Stimulated activated CD8-positive, alpha-beta memory T cell treated with anti-CD3 and anti-CD28 coated beads, Interleukin-12 subunit alpha, Interleukin-12 subunit beta, amount 100 ng/mL, for 24 hours (primary cell): ENCODE measurements around the gene DHRS7B.
"Not testable (repeated sequence)": the region's sequence is repeated elsewhere in the genome, so short reads cannot be mapped to it uniquely, and the experiment has no call there.

Experiments
- DNase-seq: peaks from one replicate; pipeline ENCODE4 v3.0.0-alpha.2; 2020; ENCODE audit errors: extremely low read depth

DHRS7B gene

DNA sequence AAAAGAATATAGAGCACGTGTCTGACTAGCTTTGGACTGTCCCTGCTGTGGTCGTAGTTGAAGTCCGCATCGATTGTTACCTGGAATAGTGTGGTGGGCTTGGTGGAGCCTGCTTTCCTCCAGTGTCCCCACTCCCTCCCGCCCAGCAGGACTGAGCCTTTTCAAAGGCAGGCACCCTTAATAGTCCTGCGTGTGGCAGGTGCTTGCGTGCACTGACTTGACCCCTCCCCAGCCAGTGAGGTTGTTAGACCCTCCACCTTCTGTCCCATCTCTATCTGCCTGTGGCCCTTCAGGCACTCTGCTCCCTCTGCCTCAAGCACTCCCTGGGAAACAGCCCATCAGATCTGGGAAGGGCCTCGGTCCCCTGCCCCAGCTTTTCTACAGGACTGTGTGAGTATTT, 50.6 kb downstream of the DHRS7B start:
- DNase-seq = no peak

DNA sequence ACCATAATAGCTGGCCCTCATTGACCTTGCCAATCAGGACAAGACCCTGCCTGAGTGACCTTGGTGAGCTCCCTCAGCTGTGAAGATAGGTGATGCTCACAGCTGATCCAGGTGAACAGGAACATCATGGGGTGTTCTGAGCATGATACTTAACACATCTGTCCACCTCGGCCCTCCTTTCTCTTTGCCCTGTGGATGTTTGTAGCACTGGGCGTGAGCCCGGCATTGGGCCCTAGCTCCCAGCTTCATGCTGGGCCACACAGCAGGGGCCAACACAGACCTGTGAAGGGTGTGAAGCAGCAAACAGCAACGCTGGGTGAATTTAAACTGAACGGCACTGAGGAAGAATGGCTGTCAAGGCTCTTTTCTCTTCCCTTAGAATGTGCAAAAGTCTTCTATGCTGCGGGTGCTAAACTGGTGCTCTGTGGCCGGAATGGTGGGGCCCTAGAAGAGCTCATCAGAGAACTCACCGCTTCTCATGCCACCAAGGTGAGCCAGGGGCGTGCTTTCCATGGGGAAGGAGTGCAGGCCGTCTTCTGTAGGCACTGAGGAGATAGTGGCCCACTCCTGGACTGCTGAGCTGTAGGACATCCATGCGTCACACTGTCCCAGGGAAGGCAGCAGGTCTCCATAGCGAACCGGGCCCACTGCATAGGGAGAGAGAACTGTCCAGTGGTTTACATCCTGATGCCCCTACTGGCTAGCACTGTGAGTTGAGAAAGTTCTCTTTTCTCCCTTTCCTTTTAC, 51.3 kb downstream of the DHRS7B start:
- no peak for DNase-seq

DNA sequence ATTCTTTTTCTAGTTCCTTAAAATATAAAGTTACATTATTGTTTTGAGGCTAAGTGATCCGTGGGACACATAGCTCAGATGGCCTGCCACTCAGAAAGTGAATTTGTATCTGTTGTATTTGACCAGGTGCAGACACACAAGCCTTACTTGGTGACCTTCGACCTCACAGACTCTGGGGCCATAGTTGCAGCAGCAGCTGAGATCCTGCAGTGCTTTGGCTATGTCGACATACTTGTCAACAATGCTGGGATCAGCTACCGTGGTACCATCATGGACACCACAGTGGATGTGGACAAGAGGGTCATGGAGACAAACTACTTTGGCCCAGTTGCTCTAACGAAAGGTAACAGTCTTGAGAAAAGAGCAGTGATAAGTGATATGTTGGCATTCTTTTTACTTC, 56.7 kb downstream of the DHRS7B start:
- no peak for DNase-seq

DNA sequence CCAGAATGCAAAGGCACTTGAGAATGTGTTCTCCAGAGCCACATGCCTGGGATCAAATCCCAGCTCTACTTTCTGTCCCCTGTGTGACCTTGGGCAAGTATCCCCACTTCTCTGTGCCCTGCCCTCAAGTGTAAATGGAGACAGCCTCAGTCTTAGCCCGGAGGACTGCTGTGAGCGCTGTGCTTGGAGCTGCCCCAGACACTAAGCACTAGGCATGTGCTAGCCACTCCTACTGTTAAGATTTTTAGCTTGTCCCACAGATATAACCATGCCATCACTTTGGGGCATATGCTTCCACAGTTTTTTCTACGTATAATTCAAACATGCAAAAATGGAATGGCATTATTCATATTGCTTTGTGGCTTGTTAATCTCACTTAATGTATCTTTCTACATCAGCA, 57.8 kb downstream of the DHRS7B start:
- DNase-seq = no peak

DNA sequence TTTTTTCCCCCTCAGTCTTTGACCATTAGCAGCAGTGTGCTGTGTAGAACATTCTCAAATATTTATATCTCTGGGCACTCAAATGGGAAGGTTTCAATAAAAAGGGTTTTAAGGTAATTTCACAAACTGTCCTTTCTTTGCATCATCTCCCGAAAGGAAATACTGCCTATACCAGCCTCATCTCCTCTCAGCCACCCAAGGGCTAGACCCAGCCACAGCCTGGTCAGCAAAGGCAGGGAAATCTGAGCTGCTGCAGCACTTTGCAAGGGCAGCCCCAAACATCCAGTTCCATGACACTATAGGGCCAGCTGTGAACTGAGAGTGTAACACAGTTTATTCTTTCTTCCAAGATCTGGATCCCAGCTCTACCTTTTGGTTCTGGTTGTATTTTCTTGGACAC, 58.3 kb downstream of the DHRS7B start:
- no peak for DNase-seq

DNA sequence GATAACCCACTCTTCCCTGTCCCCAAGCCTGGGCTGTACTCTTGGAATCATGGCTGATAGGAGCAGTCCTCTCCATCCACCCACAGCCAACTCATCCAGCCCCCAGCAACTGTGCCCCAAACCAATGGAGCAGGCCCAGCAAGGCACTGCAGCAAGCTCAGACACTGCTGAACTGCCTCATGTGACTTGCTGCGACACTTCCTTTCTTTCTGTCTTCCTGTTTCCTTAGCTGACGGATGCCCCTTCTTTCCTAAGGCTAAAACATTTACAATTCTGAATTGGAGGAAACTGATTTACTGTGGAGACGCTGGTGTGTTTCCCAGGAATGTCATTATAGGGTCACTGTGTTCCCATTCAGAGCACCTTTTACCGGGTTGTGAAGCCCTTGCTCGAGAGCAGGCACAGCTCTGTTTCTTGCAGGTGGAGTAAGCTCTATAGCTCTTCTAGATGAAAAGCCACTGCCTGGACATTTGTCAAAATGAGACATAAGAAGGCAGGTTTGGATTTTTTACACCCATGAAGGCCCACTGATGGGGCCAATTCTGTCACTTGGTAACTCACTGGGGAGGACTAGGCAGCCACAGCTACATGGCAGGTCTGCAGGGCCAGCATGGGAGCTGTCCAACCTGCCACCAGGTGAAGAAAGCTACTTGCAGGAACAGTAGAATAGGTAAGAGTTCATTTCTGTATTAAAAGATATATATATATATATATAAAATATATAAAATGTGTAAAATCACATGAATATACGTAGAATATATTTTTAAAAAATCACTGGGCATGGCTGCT, 59.8 kb downstream of the DHRS7B start:
- no peak for DNase-seq

DNA sequence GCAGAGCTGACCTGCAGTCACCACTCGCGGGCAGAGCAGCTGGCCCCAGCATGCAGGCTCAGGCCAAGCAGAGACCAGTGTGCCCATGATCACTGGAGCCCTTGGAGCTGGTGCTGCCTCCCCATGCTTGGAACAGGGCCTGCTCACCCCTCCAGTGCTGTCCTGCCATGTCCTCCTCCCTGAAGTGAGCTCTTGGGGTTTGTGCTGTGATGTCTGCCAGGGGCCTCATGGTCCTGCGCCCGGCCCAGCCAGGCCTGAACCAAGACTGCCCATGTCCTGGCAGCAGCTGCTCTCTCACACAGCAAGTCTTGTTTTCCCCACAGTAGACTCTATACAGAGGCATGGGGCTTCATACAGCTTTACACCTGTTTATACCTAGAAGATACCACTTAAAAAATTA, 62.6 kb downstream of the DHRS7B start:
- DNase-seq = no peak

DNA sequence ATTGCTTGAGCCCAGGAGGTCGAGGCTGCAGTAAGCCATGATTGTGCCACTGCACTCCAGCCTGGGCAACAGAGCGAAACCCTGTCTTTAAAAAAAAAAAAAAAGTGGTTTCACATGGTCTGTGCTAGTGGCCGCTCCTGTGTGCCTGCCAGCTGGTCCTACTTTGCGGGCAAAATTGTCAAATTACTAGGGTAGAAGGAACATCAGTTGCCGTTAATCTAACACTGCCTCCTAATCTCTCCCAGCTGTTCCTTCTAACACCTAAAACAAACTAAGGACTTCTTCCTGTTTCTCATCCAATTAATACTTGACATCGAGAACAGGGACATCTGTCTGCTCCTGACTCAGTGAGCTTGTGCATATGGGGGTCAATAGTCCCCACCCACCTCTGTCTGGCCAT, 63.3 kb downstream of the DHRS7B start:
- no peak for DNase-seq

DNA sequence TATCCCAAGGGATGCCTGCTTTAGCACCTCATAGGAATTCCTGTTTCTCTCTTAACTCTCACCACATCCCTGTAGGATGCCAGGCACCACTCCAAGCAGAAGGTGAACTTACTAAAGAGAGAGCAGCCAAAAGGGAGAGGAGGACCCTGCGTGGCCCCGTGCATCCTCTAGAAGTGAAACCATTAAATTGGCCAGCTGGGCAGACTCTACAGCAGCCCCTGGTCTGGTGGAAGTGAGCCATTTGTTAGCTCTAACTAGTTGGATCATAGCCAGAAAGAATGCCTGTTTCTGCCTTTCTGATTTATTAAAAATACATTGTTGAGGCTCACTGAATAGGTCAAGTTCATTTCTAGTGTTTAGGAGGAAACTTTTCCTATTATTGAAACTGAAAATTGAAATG, 64.9 kb downstream of the DHRS7B start:
- DNase-seq = no peak

DNA sequence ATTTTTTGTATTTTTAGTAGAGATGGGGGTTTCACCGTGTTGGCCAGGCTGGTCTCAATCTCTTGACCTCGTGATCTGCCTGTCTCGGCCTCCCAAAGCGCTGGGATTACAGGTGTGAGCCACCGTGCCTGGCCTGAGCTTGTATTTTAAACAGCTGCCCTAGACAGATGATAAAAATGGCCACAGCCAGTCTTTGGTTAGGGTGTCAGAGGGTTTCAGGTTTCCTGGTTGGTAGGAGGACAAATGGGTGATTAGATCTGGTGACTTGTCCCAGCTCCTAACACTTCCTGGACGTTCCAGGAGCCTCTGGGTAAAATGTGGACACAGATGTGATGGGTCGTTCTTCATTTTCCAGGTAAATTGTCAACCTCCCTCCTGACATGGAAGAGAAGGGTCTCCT, 65.7 kb downstream of the DHRS7B start:
- not testable (repeated sequence) for DNase-seq

DNA sequence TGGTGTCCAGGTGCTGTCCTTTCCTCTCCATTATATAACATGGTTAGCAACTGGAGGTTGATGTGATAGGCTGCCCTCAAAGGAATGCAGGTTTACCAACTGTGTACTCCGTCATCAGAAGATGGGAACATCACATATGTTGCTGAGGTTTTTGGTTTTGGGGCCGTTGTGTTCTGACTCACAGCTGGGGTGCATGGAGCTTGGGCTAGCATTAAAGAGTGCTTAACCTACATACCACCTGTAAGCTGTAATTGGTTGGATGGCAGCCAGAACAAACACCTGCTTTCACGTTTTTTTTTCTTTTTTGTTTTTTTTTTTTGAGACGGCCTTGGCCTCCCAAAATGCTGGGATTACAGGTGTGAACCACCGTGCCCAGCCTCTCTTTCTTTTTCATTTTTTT, 66.3 kb downstream of the DHRS7B start:
- DNase-seq = no peak

DNA sequence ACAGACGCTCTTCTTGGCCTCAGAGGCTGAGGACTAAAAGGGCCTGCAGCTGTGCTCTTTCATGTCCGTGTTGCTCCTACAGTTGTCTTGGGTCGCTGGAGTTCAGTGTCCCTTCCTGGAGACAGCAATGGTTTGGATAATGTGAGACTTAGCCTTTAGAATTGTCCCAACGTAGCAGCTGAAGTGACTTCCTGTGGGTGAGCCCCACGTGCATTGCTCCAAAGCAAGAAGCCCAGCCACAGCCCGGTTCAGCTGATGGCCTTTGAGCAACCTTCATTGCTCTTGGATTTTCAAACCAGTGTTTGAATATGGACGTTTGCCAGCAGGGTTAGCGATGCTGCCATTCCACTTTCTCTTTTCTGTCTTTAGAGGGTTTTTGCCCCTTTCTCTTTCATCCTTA, 67.5 kb downstream of the DHRS7B start:
- no peak for DNase-seq

DNA sequence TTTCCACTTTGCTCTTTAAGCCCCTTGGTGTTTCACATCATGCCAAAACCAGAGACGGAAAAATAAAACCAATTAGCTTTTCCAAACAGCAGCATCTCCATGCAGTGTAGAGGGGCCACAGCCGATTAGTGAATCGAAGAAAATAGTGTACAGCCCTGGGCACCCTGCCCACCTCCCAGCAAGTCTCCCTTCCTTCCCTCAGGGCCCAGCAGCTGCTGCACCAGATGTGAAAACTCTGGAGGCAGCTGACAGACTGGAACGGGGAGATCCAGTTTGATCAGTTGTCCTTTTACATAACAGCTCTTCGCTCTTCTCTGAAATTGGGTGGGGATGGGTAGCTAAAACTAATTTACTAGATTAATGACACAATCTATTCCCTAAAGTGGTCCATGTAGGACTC, 67.9 kb downstream of the DHRS7B start:
- DNase-seq = no peak

DNA sequence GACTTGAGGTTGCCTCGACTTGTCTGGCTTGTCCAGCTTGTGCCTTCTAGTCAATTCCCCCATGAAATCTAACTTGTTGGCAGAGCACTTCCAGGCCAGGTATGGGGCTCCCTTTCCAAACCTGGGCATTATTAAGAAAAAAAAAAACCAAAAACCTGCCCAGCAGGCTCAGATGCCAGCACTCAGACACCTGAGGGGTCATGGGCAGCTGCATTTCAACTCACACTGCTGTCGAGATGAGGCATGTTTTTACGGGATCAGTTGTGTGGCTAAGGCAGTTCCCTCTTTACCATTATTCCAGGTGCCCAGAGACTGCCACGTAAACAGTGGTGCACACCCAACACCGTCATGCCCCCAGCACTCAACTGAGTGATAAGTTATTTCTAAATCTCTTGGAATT, 69.4 kb downstream of the DHRS7B start:
- DNase-seq = no peak

DNA sequence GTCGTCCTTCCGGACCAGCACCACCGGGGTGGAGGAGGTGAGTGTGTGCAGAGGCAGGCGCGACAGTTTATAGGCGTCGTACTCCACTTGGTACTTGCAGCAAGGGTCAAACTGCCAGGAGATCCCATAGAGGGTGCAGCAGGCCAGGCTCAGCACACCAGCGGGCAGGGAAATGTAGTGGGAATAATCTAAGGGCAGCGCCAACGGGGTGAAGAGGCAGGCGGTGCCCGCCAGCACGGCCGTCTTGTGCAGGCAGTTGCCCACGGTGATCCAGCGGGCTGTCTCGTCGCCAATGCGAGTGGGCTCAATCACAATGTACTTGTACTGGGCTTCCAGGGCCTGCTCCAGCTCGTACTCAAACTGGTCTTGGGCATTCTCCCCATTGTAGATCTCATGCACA, 71.6 kb downstream of the DHRS7B start:
- DNase-seq = no peak

DNA sequence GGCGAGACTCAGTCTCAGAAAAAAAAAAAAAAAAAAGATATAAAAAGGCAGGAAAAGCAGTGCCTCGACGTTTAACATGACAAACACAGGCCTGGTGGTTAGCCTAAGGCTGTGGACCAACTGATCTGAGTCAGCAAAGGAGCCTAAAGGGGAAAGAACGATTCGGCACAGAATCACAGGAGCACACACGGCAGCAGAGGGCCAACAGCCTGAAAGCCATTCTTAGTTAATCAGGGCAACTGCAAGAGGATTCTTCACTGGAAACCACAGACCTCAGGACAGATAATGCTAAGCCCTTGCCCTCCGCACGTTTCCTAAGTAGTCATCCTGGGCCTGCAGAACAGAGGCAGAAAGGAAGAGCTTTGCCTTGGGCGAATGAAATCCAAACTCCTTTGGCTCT, 72.5 kb downstream of the DHRS7B start:
- no peak for DNase-seq

DNA sequence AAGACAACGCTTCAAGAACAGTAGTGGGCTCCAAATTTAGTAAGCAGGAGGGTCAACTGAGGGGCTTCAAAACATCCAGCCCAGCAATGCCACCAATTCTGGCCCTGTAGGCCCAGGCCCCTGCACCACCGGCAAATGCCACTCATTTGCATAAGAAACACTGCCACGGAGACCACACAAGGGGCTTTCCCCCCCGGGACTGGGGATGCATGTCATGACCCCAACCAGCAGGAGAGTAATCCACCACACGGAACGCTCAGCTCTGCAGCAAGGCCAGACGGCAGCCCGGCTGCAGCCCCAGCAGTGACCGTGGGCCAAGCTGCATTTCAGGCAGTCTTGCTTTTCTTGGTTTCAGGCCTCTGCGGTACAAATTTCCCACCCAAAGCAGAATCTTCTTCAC, 73.1 kb downstream of the DHRS7B start:
- no peak for DNase-seq

DNA sequence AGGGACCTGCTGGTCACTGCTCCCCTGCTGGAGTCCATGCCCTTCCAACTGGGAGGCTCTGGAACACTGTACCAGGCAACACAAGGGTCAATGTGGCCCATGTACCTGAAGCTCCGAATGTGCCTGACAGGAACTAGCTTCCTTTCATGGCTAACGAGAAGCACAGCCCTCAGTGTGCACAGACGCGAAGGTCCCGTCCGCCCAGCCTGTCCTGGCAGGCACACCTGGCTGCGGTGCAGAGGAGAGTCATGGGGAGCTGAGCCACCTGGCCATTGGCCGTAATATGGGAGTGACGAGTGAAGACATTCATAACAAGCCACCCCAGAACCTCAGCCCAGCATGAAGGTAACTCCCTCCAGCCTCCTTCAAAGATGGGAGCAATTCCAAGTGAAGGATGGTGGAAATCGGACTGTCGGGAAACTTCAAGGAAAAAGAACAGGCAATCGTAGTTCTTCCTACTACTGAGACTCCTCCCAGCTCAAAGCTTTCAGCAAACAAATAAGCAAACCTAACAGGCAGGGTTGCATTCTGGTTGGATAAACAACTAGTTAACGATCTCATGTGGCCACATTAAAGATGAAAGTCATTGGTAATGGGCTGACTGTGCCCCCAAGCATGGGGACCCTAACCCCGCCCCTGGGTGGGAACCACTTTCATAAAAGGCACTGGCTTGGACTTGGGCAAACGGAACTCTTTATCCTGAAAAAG, 74.0 kb downstream of the DHRS7B start:
- no peak for DNase-seq

DNA sequence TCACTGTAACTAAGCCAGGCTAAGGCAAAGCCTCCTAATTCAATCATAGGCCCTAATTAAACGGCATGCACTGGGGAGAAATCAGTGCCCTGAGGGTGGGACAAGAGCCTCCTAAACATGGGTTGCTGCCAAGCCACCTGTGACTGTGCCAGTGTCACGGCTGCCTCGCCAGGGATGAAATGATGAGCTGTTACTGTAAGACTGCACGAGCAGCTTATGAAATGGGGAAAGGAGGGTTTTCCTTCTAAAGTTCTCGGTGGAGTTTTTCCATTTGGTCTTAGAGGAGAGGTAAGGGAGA, 74.5 kb downstream of the DHRS7B start:
- no peak for DNase-seq

DNA sequence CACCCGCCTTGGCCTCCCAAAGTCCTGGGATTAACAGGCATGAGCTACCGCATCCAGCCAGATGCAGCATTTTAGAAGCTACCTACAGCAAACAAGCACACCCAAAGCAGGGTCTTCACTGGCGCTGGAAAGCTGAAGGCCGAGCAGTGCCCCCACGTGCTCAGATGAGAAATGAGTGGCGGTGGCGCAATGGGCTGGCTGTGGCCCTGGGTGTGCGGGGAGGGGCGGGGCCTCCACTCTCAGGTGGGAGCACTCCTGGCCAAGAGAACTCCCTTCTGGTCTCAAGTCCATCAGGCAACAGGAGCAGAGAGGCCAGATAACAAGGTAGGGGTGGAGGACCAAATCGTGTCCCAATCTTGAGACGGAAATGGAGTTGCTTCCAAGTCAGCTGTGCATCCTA, 75.1 kb downstream of the DHRS7B start:
- DNase-seq = no peak

DNA sequence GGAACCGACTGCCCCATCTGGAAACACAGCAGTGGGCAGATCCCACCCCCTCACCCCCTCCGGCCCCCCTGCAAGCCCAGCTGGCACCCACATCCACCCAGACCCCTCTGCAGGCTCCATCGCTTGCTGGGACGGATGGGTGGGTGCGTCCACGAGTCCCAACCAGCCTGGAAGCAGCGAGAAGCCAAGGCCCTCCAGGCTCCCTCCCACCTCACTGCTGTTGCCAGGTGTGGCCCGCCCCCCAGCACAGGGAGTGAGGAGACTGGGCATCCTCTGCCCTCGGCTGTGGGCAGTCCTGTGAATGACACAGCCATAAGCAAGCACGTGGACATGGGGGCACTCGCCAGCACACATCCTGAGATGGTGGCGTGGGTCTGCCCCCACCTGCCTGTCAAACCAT, 75.7 kb downstream of the DHRS7B start:
- DNase-seq = no peak

DNA sequence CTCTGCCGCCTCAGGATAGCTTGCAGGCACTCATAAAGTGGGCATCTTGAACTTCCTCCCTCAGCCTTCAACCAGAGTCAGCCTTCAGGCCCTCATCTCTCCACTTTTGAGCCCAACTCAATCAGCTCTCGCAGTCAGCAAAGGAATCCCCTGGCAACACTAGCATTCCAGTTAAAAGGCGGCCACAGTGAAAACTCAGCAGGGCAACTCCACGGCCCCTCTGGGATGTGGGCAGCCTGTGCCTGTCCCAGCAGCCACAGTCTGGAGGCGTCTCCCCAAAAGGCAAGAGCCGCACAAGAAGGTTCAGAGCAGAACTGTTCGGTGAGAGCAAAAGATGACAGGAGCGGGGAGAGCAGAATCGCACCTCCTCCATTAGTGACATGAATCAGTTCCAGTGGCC, 78.2 kb downstream of the DHRS7B start:
- no peak for DNase-seq

DNA sequence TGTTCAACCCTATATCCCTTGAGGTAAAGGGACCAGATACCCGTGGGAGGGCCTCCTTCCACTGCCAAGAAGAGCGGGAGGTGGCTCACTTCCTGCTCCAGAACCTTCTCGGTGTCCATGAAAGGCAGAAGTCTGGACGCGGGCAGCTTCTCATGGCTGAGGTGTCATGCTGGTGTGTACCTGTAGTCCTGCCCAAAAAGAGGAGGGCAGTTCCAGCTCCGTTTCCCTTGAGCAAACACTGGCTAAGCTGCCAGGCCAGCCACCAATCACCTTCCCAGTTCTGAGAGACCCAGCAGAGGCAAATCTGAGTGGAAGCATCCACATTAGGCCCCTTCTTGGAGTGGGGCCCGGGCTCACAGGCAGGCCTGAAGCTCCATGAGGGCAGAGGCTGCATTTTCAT, 81.6 kb downstream of the DHRS7B start:
- no peak for DNase-seq
